ENCODE results near the gene YBEY.

The YBEY gene

GRCh38 chr21:46264690-46265144 is 21.4 kb upstream of the YBEY start:
- H3K36me3 ChIP-seq (ENCODE audit: insufficient read depth, insufficient read length, low read length) = peaks cover 90% of the 10 kb centered on the region
- no peaks in the 10 kb centered on the region for H3K27me3 ChIP-seq (ENCODE audit: insufficient read depth, insufficient read length)
- DNase-seq (ENCODE audit: low read depth, low spot score) = no peak
- no peak overlapping the region for H3K9ac ChIP-seq (ENCODE audit: insufficient read length, low read depth)
- H3K4me3 ChIP-seq (ENCODE audit: insufficient read length, low read depth) = no peak overlapping the region
- no peaks in the 10 kb centered on the region for H3K9me3 ChIP-seq (ENCODE audit: insufficient read depth, low read length)
- H3K4me1 ChIP-seq (ENCODE audit: insufficient read depth, insufficient read length) = peaks cover 8% of the 10 kb centered on the region
- no peak for TF ChIP-seq ZNF274 (IDR thresholded peaks at IDR 0.05; ENCODE audit: low read depth, low read length)
- TF ChIP-seq YY1 (IDR thresholded peaks at IDR 0.05; ENCODE audit: insufficient read depth, insufficient read length) = no peak
- no peak for TF ChIP-seq SUZ12 (IDR thresholded peaks at IDR 0.05; ENCODE audit: extremely low read depth, insufficient read depth, insufficient read length)

DNA sequence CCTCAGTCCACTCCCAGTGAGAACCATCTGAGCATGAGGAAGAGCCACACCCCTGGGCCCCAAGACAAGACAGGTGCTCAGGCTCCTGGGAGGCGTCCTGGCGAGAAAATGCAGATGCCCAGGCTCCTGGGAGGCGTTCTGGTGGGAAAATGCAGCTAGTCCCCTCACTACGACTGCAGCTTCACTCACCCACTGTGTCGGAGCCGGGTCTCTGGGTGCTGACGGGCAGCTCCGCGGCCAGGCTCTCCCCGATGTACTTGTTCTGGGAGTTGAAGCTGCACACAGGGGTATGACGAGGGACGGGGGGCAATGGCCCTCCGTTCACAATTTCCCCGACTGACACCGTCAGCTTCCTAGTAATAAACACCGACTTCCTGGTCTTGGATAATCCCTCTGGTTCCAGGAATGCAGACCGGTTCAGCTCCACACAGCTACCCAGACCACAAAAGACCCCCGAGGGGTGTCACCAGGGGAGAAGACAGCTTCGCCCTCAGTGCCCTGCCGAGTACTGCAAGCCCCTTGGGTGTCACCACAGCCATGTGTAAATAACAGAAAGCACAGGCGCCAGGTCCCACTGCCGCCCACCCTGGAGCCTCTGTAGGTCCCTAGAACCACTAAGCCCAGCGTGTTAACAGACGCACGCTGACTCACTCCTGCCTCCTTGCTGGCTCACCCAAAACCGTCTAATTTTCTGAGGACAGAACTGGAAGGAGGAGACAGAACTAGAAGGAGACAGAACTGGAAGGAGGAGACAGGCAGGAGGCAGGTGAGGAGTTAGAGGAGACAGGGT is 20.2 kb upstream of the YBEY start:
- peaks cover 8% of the 10 kb centered on the region for H3K4me1 ChIP-seq (ENCODE audit: insufficient read depth, insufficient read length)
- H3K27me3 ChIP-seq (ENCODE audit: insufficient read depth, insufficient read length) = no peaks in the 10 kb centered on the region
- H3K36me3 ChIP-seq (ENCODE audit: insufficient read depth, insufficient read length, low read length) = peaks cover 90% of the 10 kb centered on the region
- no peak overlapping the region for H3K4me3 ChIP-seq (ENCODE audit: insufficient read length, low read depth)
- no peak for DNase-seq (ENCODE audit: low read depth, low spot score)
- H3K9me3 ChIP-seq (ENCODE audit: insufficient read depth, low read length) = no peaks in the 10 kb centered on the region
- TF ChIP-seq YY1 (IDR thresholded peaks at IDR 0.05; ENCODE audit: insufficient read depth, insufficient read length) (no peak), SUZ12 (IDR thresholded peaks at IDR 0.05; ENCODE audit: extremely low read depth, insufficient read depth, insufficient read length) (no peak), ZNF274 (IDR thresholded peaks at IDR 0.05; ENCODE audit: low read depth, low read length) (no peak)
- no peak overlapping the region for H3K9ac ChIP-seq (ENCODE audit: insufficient read length, low read depth)

- no peak for DNase-seq (ENCODE audit: low read depth, low spot score)
- Histone ChIP-seq H3K4me3 (ENCODE audit: insufficient read length, low read depth) (no peak overlapping the region), H3K9ac (ENCODE audit: insufficient read length, low read depth) (no peak overlapping the region), H3K4me1 (ENCODE audit: insufficient read depth, insufficient read length) (peaks cover 8% of the 10 kb centered on the region), H3K36me3 (ENCODE audit: insufficient read depth, insufficient read length, low read length) (peaks cover 91% of the 10 kb centered on the region), H3K9me3 (ENCODE audit: insufficient read depth, low read length) (no peaks in the 10 kb centered on the region), H3K27me3 (ENCODE audit: insufficient read depth, insufficient read length) (no peaks in the 10 kb centered on the region)
- TF ChIP-seq ZNF274 (IDR thresholded peaks at IDR 0.05; ENCODE audit: low read depth, low read length) = no peak
- TF ChIP-seq SUZ12 (IDR thresholded peaks at IDR 0.05; ENCODE audit: extremely low read depth, insufficient read depth, insufficient read length) = no peak
- TF ChIP-seq YY1 (IDR thresholded peaks at IDR 0.05; ENCODE audit: insufficient read depth, insufficient read length) = no peak
Measured at GRCh38 chr21:46266946-46267345, 19.2 kb upstream of the YBEY start.

- Histone ChIP-seq H3K4me1 (ENCODE audit: insufficient read depth, insufficient read length) (peaks cover 8% of the 10 kb centered on the region), H3K36me3 (ENCODE audit: insufficient read depth, insufficient read length, low read length) (peaks cover 97% of the 10 kb centered on the region), H3K9ac (ENCODE audit: insufficient read length, low read depth) (no peak overlapping the region)
Measured at GRCh38 chr21:46268371-46268770, 17.8 kb upstream of the YBEY start.

GRCh38 chr21:46269466-46269865 is 16.7 kb upstream of the YBEY start:
- Histone ChIP-seq H3K4me1 (ENCODE audit: insufficient read depth, insufficient read length) (peaks cover 8% of the 10 kb centered on the region), H3K9ac (ENCODE audit: insufficient read length, low read depth) (no peak overlapping the region), H3K4me3 (ENCODE audit: insufficient read length, low read depth) (no peak overlapping the region), H3K9me3 (ENCODE audit: insufficient read depth, low read length) (no peaks in the 10 kb centered on the region), H3K27me3 (ENCODE audit: insufficient read depth, insufficient read length) (no peaks in the 10 kb centered on the region), H3K36me3 (ENCODE audit: insufficient read depth, insufficient read length, low read length) (peaks cover 97% of the 10 kb centered on the region)
- TF ChIP-seq YY1 (IDR thresholded peaks at IDR 0.05; ENCODE audit: insufficient read depth, insufficient read length) (no peak), SUZ12 (IDR thresholded peaks at IDR 0.05; ENCODE audit: extremely low read depth, insufficient read depth, insufficient read length) (no peak), ZNF274 (IDR thresholded peaks at IDR 0.05; ENCODE audit: low read depth, low read length) (no peak)
- DNase-seq (ENCODE audit: low read depth, low spot score) = no peak

More at GRCh38 chr21:46268371-46268770, 17.8 kb upstream of the YBEY start:
- Histone ChIP-seq H3K9me3 (ENCODE audit: insufficient read depth, low read length) (no peaks in the 10 kb centered on the region), H3K4me3 (ENCODE audit: insufficient read length, low read depth) (no peak overlapping the region), H3K27me3 (ENCODE audit: insufficient read depth, insufficient read length) (no peaks in the 10 kb centered on the region)
- TF ChIP-seq ZNF274 (IDR thresholded peaks at IDR 0.05; ENCODE audit: low read depth, low read length) (no peak), YY1 (IDR thresholded peaks at IDR 0.05; ENCODE audit: insufficient read depth, insufficient read length) (no peak), SUZ12 (IDR thresholded peaks at IDR 0.05; ENCODE audit: extremely low read depth, insufficient read depth, insufficient read length) (no peak)
- no peak for DNase-seq (ENCODE audit: low read depth, low spot score)

GRCh38 chr21:46273341-46273740 is 12.8 kb upstream of the YBEY start:
- DNase-seq (ENCODE audit: low read depth, low spot score) = no peak
- Histone ChIP-seq H3K27me3 (ENCODE audit: insufficient read depth, insufficient read length) (no peaks in the 10 kb centered on the region), H3K9ac (ENCODE audit: insufficient read length, low read depth) (no peak overlapping the region), H3K4me1 (ENCODE audit: insufficient read depth, insufficient read length) (no peaks in the 10 kb centered on the region), H3K4me3 (ENCODE audit: insufficient read length, low read depth) (no peak overlapping the region), H3K9me3 (ENCODE audit: insufficient read depth, low read length) (no peaks in the 10 kb centered on the region), H3K36me3 (ENCODE audit: insufficient read depth, insufficient read length, low read length) (peaks cover 95% of the 10 kb centered on the region)
- TF ChIP-seq YY1 (IDR thresholded peaks at IDR 0.05; ENCODE audit: insufficient read depth, insufficient read length) = no peak
- no peak for TF ChIP-seq SUZ12 (IDR thresholded peaks at IDR 0.05; ENCODE audit: extremely low read depth, insufficient read depth, insufficient read length)
- TF ChIP-seq ZNF274 (IDR thresholded peaks at IDR 0.05; ENCODE audit: low read depth, low read length) = no peak

DNA sequence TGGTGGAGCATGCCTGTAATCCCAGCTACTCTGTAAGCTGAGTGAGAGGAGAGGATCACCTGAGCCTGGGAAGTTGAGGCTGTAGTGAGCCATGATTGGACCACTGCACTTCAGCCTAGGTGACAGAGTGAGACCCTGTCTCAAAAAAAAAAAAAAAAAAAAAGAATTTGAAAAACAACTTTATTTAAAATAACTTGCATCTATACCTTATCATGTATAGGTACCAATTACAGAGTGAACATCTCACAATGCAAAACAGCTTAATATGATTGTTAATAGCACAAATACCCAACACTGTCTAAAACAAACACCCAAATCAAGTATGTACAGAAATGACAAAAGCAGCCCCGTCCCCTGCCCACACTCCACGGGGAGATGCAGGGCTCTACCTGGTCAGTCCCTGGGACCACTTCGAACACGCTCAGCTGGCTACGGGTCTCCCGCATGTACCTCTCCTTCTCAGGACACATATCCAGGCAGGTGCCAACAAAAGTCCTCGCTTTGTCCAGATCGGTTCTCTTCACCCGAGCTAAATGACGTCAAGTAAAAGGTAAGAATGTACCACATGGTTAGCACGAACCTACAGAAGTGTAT is 11.2 kb upstream of the YBEY start:
- no peak overlapping the region for H3K4me3 ChIP-seq (ENCODE audit: insufficient read length, low read depth)
- H3K9me3 ChIP-seq (ENCODE audit: insufficient read depth, low read length) = no peaks in the 10 kb centered on the region
- no peak for TF ChIP-seq SUZ12 (IDR thresholded peaks at IDR 0.05; ENCODE audit: extremely low read depth, insufficient read depth, insufficient read length)
- no peak for TF ChIP-seq YY1 (IDR thresholded peaks at IDR 0.05; ENCODE audit: insufficient read depth, insufficient read length)
- TF ChIP-seq ZNF274 (IDR thresholded peaks at IDR 0.05; ENCODE audit: low read depth, low read length) = no peak
- DNase-seq (ENCODE audit: low read depth, low spot score) = no peak
- H3K27me3 ChIP-seq (ENCODE audit: insufficient read depth, insufficient read length) = no peaks in the 10 kb centered on the region
- peaks cover 92% of the 10 kb centered on the region for H3K36me3 ChIP-seq (ENCODE audit: insufficient read depth, insufficient read length, low read length)
- peaks cover 2% of the 10 kb centered on the region for H3K4me1 ChIP-seq (ENCODE audit: insufficient read depth, insufficient read length)
- H3K9ac ChIP-seq (ENCODE audit: insufficient read length, low read depth) = no peak overlapping the region

Measured in NT2/D1 (cell line).